KBM-7 (cell line): ENCODE results near the gene GKAP1.

ENCODE experiments used
- DNase-seq: peaks from one replicate; pipeline ENCODE4 v3.0.0-alpha.2; 2015
- in situ Hi-C: fragments of 300-500 bp; cut with MboI; formaldehyde crosslinking; loops from 2 replicates; pipeline ENCODE4 v1.14.3; 2020; ENCODE audit warnings: low sequenced_read_pairs, low pct_unique_long_range_greater_than_20kb, mixed read lengths

GKAP1 gene

GRCh38 chr9:83698976-83699585 is 118.5 kb downstream of the GKAP1 start:
- no peak for DNase-seq

GRCh38 chr9:83691492-83691891 is 126.1 kb downstream of the GKAP1 start:
- in situ Hi-C loops, result no loop called here
- DNase-seq, result no peak

More at GRCh38 chr9:83698976-83699585, 118.5 kb downstream of the GKAP1 start:
- in situ Hi-C loops, result no loop called here
